H1 (cell line): Measurements from ENCODE around the gene CACNG8. TPM values are rescaled to one million over a fixed set of nuclear protein-coding genes. Genes with fewer than 3 reads are reported as not detected.

Experiments
- GABPA ChIP-seq: IDR thresholded peaks from 2 replicates; pipeline ENCODE4 v1.6.1; 2011; ENCODE audit warnings: mild to moderate bottlenecking, low read length, moderate library complexity, borderline replicate concordance; ENCODE audit not compliant: insufficient read depth
- polyA plus RNA-seq, 7 experiments: library from polyadenylated mRNA; depleted of rRNA in 3 of 7; stranded (reverse) in 5 of 7; unstranded in 2 of 7; fragments of >200 nt in 5 of 7; fragments of 200-250 nt in 2 of 7; gene quantifications; 1 replicate in 5 of 7; 2 replicates in 1 of 7; 4 replicates in 1 of 7; pipeline versions ENCODE4 v1.2.1 to v1.2.3, GENCODE V29; 2011 to 2013; ENCODE audit warnings: missing spikeins in 2 of 7, mixed read lengths in 2 of 7
- total RNA-seq: library from RNA; stranded (reverse); fragmentation: NEBNext Ultra II Directional; extraction: Animal tissue kit (Norgen Biotek cat#: 25700); gene quantifications from 2 replicates; pipeline ENCODE4 v1.2.1, GENCODE V29; 2021

The CACNG8 gene
- total and polyA plus RNA-seq, 2 of the 8 experiments (the other 6 are each of a cell fraction or from before 2014, with no cell fraction given) = 0.41 to 4.5 TPM

- no peak for TF ChIP-seq GABPA
These were observed 61.9 kb downstream of the CACNG8 start (continued) for GRCh38 chr19:54024660-54025059.
